ENCODE measurements around the gene PCBP3. TPM values are rescaled to one million over a fixed set of nuclear protein-coding genes. Genes with fewer than 3 reads are reported as not detected.

PCBP3 gene
- total and polyA plus RNA-seq, 2 of the 8 experiments (the other 6 are each of a cell fraction or from before 2014, with no cell fraction given), result 3.5 to 6.3 TPM

GRCh38 chr21:45801129-45801964 lies 157.8 kb downstream of the PCBP3 start (continued):
- no peak for TF ChIP-seq GABPA (IDR thresholded peaks at IDR 0.05; ENCODE audit: borderline replicate concordance, insufficient read depth, low read length)
- TF ChIP-seq SUZ12 (IDR thresholded peaks at IDR 0.05; ENCODE audit: low read length), result no peak
